Left renal cortex interstitium (tissue), 4 donors: ENCODE measurements around the gene TSC22D3. TPM values are rescaled to one million over a fixed set of nuclear protein-coding genes. Genes with fewer than 3 reads are reported as not detected.
A peak's percentile ranks its signal among the peaks of the same experiment; 100 is the strongest.
"Not testable (repeated sequence)": the region's sequence is repeated elsewhere in the genome, so short reads cannot be mapped to it uniquely, and the experiment has no call there.

ENCODE experiments used
- DNase-seq, 4 donors: peaks; one replicate each; pipeline ENCODE4 v3.0.0-alpha.2; 2013; ENCODE audit warnings: low read depth in 4 of 4, low spot score in 2 of 4, missing footprints in 1 of 4
- polyA plus RNA-seq, 4 donors: library from polyadenylated mRNA; unstranded; fragments of 120-200 nt; gene quantifications; one replicate each; pipeline ENCODE4 v1.2.1, GENCODE V29; 2013; ENCODE audit not compliant: insufficient read length in 4 of 4

The TSC22D3 gene
- 100 to 1,000 TPM; 106 to 127 (median 118) TPM for polyA plus RNA-seq

- DNase-seq, result peak in 1 of 4 donors; percentile 46
Measured at GRCh38 chrX:107775734-107776511, at the start of gene TSC22D3. TSC22D3 (minus strand) TSS chrX:107775787; CDS start chrX:107775419, 368 bp downstream.

- DNase-seq, result no peak
Measured at GRCh38 chrX:107823456-107823855, 47.9 kb upstream of the TSC22D3 start.

GRCh38 chrX:107823042-107823441 is 47.5 kb upstream of the TSC22D3 start:
- DNase-seq, result no peak

- no peak for DNase-seq
Measured at GRCh38 chrX:107818900-107819521, 43.4 kb upstream of the TSC22D3 start.

- DNase-seq, result not testable (repeated sequence)
Measured at GRCh38 chrX:107810053-107810452, 34.5 kb upstream of the TSC22D3 start.

- no peak for DNase-seq
Measured at GRCh38 chrX:107805179-107805578, 29.6 kb upstream of the TSC22D3 start.

- no peak for DNase-seq
Measured at GRCh38 chrX:107804427-107804826, 28.8 kb upstream of the TSC22D3 start.

GRCh38 chrX:107787827-107788226 is 12.2 kb upstream of the TSC22D3 start:
- no peak for DNase-seq

GRCh38 chrX:107780525-107780924 is 4.9 kb upstream of the TSC22D3 start:
- no peak for DNase-seq

GRCh38 chrX:107777536-107777832 is 1.9 kb upstream of the TSC22D3 start, which contains the start of gene NCBP2L:
NCBP2L (plus strand) TSS chrX:107777733; CDS start chrX:107794221, 16,488 bp downstream.
- no peak for DNase-seq

GRCh38 chrX:107776649-107777535 is 1.3 kb upstream of the TSC22D3 start:
- DNase-seq, result peak in 1 of 4 donors; percentile 77

GRCh38 chrX:107775000-107775733 is 420 bp downstream of the TSC22D3 start:
- no peak for DNase-seq

GRCh38 chrX:107773906-107774435 is 1.6 kb downstream of the TSC22D3 start:
- DNase-seq, result no peak

GRCh38 chrX:107773206-107773605 is 2.4 kb downstream of the TSC22D3 start:
- DNase-seq, result no peak

GRCh38 chrX:107769581-107770317 is 5.8 kb downstream of the TSC22D3 start:
- DNase-seq, result no peak

GRCh38 chrX:107768051-107768450 is 7.5 kb downstream of the TSC22D3 start:
- no peak for DNase-seq

- peak in 1 of 4 donors; percentile 20 for DNase-seq
Measured at GRCh38 chrX:107766470-107767150, 9.0 kb downstream of the TSC22D3 start.

GRCh38 chrX:107764845-107765608 is 10.6 kb downstream of the TSC22D3 start:
- no peak for DNase-seq
